Mucosa of stomach (tissue), 1 donor: ENCODE data around the gene PCYT1A.
"Not testable (repeated sequence)": the region's sequence is repeated elsewhere in the genome, so short reads cannot be mapped to it uniquely, and the experiment has no call there.

Experiments used
- H3K27me3 ChIP-seq: one replicate; pipeline ENCODE4 v1.7.0; 2013; ENCODE audit warnings: mild to moderate bottlenecking, low read length; ENCODE audit not compliant: control insufficient read depth, insufficient read depth
- H3K36me3 ChIP-seq: one replicate; pipeline ENCODE4 v1.7.0; 2013; ENCODE audit warnings: low read length; ENCODE audit not compliant: control insufficient read depth, insufficient read depth
- H3K4me1 ChIP-seq: one replicate; pipeline ENCODE4 v1.7.0; 2013; ENCODE audit warnings: mild to moderate bottlenecking, low read length; ENCODE audit not compliant: control insufficient read depth, insufficient read depth
- H3K4me3 ChIP-seq: one replicate; pipeline ENCODE4 v1.7.0; 2013; ENCODE audit warnings: low read length
- H3K9ac ChIP-seq: one replicate; pipeline ENCODE4 v1.7.0; 2013; ENCODE audit warnings: mild to moderate bottlenecking, low read length, moderate library complexity
- H3K9me3 ChIP-seq: one replicate; pipeline ENCODE4 v1.7.0; 2013; ENCODE audit warnings: mild to moderate bottlenecking, low read length, moderate library complexity; ENCODE audit not compliant: control insufficient read depth
- donor health status: Pancreatic carcinoma.

The PCYT1A gene

DNA sequence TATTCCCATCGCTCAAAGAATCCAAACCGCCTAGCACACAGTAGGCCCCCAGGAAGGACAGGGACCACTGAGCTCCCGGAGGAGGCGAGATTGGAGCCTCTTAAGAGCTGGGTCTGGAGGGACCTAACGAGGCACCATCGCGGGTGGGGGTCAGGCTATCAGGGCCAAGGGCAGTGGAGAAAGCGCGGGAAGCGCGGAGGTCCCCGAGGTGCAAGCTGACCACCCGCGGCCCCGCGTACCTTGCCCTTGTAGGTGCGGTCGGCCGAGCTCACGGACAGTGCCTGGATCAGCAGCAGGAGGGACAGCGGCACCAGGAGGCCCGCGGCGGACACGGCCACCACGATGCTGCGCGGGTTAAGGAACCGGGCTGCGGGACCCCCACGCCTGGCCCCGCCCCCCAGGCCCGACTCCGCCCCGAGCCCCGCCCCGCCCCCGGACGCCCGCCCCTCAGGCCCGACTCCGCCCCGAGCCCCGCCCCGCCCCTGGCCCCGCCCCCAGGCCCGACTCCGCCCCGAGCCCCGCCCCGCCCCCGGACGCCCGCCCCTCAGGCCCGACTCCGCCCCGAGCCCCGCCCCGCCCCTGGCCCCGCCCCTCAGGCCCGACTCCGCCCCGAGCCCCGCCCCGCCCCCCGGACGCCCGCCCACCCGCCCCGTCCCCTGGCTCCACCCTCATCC is 80.2 kb downstream of the PCYT1A start:
- no peak overlapping the region for H3K4me3 ChIP-seq
- H3K9ac ChIP-seq: no peak overlapping the region
- no peaks in the 10 kb centered on the region for H3K36me3 ChIP-seq
- H3K27me3 ChIP-seq: peaks cover 7% of the 10 kb centered on the region
- no peaks in the 10 kb centered on the region for H3K9me3 ChIP-seq
- H3K4me1 ChIP-seq: peaks cover 4% of the 10 kb centered on the region

DNA sequence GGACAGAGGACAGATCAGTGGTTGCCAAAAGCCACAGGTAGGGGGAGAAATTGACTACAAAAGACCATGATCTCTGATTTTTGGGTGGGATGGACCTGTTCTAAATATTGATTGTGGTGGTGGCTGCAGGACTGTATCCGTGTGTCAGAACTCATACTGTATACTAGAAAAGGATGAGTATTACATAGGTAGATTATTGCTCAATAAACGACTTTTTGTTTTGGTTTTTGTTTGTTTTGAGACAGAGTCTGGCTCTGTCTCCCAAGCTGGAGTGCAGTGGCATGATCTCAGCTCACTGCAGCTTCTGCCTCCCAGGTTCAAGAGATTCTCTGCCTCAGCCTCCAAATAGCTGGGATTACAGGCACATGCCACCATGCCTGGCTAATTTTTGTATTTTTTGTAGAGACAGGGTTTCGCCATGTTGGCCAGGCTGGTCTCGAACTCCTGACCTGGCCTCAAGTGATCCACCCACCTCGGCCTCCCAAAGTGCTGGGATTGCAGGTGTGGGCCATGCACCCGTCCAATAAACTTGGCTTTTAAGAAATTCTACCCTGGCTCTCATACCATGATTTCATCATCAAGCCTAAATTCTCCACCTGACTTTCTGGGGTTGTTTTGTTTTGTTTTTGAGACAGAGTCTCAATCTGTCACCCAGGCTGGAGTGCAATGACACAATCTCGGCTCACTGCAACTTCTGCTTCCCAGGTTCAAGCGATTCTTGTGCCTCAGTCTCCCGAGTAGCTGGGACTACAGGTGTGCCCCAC is 81.9 kb downstream of the PCYT1A start:
- H3K9ac ChIP-seq, H3K27me3 ChIP-seq, H3K9me3 ChIP-seq, H3K4me3 ChIP-seq, H3K36me3 ChIP-seq, H3K4me1 ChIP-seq: not testable (repeated sequence)

DNA sequence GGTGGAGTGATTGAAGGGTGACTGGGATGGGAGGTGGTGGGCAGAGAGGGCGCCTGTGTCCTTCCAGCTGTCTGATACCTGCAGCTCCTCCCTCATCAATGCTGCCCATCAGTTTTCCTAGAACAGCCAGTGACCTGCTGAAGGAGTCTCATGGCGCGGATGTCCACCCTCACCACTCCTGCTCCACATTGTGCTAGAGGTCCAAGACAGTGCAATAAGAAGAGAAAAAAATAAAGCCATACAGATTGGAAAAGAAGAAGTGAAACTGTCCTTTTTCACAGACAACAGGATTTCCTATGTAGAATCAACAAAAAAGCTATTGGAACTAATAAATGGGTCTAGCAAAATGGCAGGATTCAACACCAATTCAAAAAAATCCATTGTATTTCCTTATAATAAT is 83.7 kb downstream of the PCYT1A start:
- Histone ChIP-seq H3K4me1 (peaks cover 4% of the 10 kb centered on the region), H3K27me3 (peaks cover 7% of the 10 kb centered on the region), H3K4me3 (no peak overlapping the region), H3K36me3 (no peaks in the 10 kb centered on the region), H3K9me3 (no peaks in the 10 kb centered on the region), H3K9ac (no peak overlapping the region)

DNA sequence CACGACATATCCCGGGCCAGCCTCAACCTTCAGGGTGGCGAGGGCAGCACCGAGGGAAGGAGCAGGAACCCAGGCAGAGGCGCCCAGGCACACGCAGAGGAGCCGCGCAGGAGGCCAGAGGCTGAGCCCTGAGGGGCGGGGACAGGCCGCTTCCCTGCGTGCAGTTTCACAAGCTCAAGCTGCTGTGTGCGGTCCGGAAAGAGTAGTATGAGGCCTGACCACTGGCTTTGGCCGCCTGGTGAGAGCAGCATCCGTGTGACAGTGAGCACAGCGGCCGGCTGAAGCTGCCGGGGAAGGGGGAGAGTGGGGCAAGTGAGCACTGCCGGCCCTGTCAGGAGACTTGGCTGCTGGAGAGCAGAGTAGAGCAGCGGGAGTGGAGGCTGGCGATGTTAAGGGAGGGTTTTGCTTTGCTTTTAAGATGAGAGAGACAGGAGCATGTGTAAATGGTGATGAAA is 85.0 kb downstream of the PCYT1A start:
- Histone ChIP-seq H3K4me1 (peaks cover 4% of the 10 kb centered on the region), H3K9ac (no peak overlapping the region), H3K9me3 (no peaks in the 10 kb centered on the region), H3K36me3 (no peaks in the 10 kb centered on the region), H3K4me3 (no peak overlapping the region), H3K27me3 (peaks cover 7% of the 10 kb centered on the region)

DNA sequence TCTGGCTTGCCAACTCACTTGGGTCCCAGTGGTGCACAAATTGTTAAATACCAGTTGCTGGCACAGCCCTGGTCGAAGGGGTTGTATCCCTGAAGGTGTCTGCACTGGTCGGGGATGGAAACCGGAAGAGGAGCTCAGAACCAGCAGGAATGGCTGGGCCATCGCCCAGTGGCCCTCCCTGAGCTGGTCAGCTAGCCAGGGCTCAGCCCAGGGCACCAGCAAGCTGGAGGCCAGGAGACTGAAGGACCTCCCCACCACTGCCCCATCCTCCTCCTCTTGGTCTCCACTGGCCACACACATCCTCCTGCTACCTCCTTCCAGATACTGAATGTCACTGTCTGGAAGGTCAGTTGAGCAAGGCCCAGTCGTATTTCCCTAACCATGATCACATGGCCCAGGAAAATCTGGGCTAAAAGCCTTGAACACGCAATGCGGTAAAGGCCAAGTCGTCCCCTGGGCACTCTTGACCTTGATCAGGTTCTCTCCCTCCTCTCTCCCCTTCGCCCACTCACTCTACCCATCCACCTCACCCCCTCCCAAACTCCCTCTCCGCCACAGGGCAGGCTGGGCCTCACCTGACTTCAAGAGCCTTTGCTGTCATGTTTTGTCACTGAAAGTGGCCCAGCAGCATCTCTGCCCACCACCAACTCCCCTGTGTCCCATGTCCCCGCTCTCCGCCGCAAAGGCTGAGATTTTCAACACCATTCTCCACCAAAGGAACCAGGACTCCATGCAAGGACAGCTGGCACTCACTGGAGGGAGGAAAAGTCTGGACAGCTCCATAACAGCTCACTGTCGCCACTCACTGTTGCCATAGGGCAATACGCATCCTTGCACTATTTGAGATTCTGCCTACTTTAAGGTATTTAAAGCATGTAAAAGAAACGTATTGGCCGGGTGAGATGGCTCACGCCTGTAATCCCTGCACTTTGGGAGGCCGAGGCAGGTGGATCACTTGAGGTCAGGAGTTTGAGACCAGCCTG is 88.5 kb downstream of the PCYT1A start:
- peaks cover 25% of the 10 kb centered on the region for H3K4me1 ChIP-seq
- H3K4me3 ChIP-seq: no peak overlapping the region
- peaks cover 3% of the 10 kb centered on the region for H3K27me3 ChIP-seq
- H3K9ac ChIP-seq: no peak overlapping the region
- H3K9me3 ChIP-seq: no peaks in the 10 kb centered on the region
- H3K36me3 ChIP-seq: no peaks in the 10 kb centered on the region

DNA sequence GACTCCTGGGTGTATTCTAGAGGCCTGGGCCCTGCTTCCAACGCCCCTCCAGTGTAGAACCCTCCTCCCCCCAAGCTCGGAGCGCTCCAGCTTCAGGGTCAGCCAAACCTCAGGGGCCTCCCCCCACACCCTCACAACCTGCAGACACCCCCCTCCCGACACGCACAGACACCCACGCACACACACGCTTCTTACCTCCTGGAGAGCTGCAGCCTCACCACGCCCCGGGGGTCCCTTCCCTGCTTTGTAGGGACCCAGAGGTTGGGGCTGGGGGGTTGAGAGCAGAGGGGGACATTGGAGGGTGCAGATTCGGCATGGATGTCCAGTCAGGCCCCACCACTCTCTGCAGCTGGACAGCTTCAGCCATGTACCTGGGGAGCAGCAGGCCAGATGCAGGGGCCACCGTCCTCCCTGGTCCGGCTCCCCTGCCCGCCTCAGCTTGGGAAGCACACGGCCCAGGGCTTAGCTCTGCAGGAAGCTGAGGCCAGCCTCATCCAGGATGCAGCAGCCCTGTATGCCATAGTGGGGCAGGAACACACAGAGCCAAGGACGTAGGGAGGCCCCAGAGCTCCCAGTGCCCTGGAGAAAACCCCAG is 89.3 kb downstream of the PCYT1A start:
- Histone ChIP-seq H3K9ac (no peak overlapping the region), H3K27me3 (peaks cover 3% of the 10 kb centered on the region), H3K36me3 (no peaks in the 10 kb centered on the region), H3K4me3 (no peak overlapping the region), H3K9me3 (no peaks in the 10 kb centered on the region), H3K4me1 (peaks cover 34% of the 10 kb centered on the region)

DNA sequence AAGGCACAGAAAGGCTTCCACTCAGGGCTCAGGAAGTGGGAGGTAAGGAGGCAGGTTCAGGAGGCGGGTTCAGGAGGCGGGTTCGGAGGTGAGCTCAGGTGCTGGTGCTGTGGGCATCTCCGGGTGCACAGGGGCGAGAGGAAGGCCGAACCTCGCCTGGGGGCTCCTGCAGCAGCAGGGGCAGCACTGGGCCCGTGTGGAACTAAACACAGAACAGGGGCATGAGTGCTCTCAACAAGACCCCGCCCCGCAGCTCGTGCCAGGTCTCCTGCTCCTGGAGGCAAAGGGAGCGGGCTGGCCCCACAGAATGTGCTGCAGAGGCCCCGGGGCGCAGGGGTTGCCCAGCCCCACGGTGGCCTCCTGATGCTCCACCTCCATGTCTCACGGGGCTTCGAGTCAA is 90.0 kb downstream of the PCYT1A start:
- H3K4me1 ChIP-seq: peaks cover 41% of the 10 kb centered on the region
- no peaks in the 10 kb centered on the region for H3K36me3 ChIP-seq
- no peak overlapping the region for H3K9ac ChIP-seq
- no peaks in the 10 kb centered on the region for H3K9me3 ChIP-seq
- H3K4me3 ChIP-seq: no peak overlapping the region
- H3K27me3 ChIP-seq: peaks cover under 1% of the 10 kb centered on the region

DNA sequence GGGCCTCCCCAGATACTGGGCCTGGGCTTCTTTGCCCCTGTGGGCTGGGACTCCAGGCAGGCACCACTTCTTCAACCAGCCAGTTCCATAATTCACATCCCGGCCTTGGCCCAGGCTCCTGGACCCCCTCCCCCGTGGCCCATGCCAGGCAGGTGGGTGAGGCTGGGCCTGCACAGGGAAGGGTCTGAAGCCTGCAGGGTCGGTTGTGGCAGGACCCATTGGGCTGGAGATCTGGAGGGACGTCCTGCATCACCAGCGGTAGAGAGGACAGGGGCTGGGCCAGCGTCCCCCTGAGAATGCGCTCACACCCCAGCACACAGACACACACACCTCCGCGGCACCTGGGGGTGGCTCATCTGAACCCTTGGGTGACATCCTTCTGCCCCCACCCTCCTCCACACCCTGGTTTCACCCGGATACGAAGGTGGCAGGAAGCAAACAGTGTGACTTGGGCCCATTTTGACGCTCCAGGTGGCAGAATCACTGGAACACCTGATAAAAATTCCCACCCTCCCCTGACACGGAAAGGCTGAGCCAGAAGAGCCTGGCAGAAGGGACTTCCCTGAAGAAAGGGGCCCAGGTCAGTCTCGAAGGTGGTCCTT is 91.8 kb downstream of the PCYT1A start:
- H3K9me3 ChIP-seq: no peaks in the 10 kb centered on the region
- no peaks in the 10 kb centered on the region for H3K27me3 ChIP-seq
- peaks cover 48% of the 10 kb centered on the region for H3K4me1 ChIP-seq
- no peak overlapping the region for H3K9ac ChIP-seq
- no peaks in the 10 kb centered on the region for H3K36me3 ChIP-seq
- H3K4me3 ChIP-seq: no peak overlapping the region

DNA sequence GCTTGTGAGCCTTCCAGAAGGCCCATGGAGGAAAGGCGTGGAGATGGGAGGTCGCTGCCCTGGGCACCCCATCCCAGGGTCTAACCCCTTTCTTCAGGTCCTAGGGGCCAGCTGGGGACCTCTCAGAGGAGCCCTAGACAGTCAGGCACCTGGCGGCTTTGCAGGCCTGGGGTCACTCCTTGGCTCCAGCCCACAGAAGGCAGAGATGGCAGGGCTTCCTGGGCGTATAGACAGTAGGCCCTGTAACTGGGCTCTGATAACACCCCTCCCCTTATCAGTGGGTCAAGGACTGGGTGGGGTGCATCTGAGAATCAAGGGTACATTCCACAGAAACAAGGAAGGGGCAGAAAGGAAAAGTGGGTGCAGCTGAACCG is 93.0 kb downstream of the PCYT1A start:
- Histone ChIP-seq H3K9me3 (no peaks in the 10 kb centered on the region), H3K4me1 (peaks cover 48% of the 10 kb centered on the region), H3K27me3 (no peaks in the 10 kb centered on the region), H3K4me3 (peak overlapping the region; percentile 23), H3K9ac (peak overlapping the region; percentile 48), H3K36me3 (no peaks in the 10 kb centered on the region)

DNA sequence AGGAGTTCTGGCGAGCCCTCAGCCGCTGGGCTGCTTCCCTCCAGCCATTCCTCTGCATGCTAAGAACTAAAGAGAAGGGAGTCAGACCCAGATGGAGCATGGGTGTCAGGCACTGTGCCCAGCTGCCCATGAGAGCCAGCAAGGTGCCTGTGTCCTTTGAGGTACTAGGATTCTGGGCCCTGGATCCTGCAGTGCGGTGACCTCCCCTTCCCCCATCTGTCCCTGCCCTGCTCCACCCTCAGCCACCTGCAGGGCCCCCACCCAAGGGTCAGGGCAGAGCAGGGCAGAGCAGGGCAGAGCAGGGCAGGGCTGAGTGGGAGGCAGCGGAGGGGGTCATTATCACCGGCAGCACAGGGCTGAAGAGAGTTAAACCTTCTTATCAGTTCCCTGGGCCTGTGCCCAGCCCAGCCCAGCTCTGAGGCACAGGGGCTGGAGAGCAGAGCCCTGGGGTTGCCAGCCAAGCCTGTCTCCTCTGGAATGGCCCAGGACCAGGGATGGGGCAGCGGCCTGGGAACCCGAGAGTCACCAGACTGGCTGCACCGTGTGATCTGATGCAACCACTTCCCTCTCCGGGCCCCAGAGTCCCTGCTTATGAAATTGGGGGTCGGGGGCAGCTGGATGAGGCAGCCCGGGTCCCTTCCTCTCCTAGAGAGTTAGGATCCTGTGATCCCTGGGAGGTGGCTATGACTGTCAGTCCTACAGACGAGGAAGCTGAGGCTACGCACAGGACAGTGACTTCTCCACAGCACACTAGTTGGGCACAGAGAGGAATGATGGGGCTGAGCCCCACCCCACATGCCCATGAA is 93.6 kb downstream of the PCYT1A start:
- H3K4me3 ChIP-seq: peak overlapping the region; percentile 23
- no peaks in the 10 kb centered on the region for H3K27me3 ChIP-seq
- H3K9me3 ChIP-seq: no peaks in the 10 kb centered on the region
- peak overlapping the region; percentile 48 for H3K9ac ChIP-seq
- H3K4me1 ChIP-seq: peaks cover 48% of the 10 kb centered on the region
- no peaks in the 10 kb centered on the region for H3K36me3 ChIP-seq
